UCSD-AML1 (cell line): ENCODE data around the gene IFT81.
"Not testable (repeated sequence)": the region's sequence is repeated elsewhere in the genome, so short reads cannot be mapped to it uniquely, and the experiment has no call there.

Experiments
- DNase-seq: peaks from one replicate; lab custom pipeline; 2025; ENCODE audit not compliant: unreplicated experiment; lab: John Stamatoyannopoulos, UW

Gene IFT81

DNA sequence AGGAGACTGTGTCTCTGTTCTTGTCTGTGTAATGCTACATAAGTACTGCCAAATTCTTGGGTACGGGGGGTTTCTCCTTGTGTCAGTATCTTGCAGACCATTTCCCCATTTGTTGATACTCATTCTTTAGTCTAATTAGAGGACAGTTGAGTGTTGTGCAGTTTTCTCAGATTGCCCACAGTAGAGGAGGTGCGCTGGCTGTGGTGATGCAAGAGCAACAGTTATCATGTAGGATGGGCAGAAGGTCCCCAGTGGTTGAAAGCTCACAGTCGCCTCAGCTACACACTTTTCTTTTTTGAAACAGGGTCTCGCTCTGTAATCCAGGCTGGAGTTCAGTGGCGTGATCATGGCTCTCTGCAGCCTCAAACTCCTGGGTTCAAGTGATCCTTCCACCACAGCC, 119.1 kb downstream of the IFT81 start:
- no peak for DNase-seq

DNA sequence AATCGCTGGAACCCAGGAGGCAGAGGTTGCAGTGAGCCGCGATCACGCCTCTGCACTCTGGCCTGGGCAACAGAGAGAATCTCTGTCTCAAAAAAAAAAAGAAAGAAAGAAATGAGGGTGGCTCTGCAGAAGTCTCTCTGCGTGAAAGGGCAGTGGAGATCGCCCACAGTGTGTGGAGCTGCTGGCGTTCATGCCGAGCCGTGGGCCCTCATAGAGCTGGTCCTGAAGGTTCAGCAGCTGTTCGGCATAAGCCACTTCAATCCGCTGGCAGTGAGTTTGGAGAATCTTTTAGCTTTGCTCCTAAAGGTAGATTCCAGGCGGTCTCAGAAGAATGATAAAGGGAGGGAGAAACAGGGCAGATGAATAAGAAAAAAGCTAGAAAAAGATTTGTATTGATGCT, 120.2 kb downstream of the IFT81 start:
- no peak for DNase-seq

DNA sequence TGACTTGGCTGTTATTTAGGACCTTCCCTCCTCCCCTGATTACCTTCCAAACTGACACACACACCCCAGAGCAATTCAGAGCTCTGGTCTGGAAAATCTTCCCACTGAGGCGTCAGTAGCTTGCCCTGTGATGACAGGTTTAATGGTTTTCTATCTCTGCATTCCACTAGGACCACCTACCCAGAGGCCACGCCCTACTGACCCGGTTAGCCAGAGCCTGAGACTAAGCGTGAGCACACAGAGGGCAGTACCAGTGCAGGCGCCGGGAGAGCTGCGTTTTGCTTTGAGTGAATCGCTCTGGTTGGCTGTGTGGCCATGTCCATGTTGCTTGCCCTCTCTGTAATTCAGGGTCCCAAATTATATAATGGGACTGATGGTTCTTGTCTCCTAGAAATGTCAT, 120.7 kb downstream of the IFT81 start:
- DNase-seq, result no peak

DNA sequence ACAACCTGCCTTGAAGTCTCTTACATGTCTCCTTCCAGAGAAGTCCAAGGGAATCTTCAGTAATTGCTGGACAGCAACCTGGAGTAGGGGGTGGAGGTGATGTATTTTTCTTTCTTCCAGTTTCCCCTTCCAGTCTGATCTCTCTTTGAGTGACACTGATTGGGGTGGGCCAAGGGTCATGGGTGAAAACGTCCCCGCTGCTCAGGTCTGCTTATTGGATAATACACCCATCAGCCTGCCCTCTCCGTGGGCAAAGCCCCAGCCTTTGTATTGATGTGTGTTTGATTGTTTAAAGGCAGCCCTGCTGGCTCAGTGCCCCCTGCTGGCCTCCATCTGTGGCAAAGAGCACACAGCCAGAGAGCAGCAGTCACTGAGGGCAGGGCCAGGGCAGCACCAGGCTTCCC, 121.2 kb downstream of the IFT81 start:
- DNase-seq, result peak; percentile 54

DNA sequence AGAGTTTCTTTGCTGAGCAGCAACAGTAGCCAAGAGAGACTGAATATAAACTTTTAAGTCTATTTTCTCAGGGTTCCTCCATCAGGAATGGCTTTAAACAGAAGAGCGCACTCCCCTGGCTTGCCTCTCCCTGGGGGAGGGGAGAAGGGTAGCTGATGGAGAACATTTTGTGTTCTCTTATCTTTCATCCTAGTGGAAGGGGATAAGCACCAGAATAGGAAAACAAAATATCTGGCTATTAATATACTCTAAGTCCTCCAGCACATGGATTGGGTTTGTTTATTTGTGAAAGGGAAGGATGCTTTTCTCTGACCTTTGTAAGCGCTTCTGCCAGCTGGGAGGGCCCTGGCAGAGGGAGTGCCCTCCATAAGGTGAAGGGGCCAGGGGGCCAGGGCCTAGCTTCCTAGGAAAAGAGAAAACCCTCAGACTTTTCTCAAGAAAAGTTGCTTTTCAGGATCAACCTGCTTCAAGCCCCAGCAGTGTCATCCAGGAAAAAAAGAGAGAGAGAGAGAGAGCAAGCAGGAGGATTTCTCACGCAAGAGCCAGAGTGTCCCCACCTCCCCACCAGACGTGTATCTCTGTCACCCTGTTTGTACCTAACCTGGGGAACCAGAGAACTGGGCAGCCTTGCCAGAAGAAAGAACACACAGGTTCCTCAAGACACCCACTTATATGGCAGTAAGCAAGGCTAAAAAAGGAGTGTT, 122.6 kb downstream of the IFT81 start:
- DNase-seq, result no peak

DNA sequence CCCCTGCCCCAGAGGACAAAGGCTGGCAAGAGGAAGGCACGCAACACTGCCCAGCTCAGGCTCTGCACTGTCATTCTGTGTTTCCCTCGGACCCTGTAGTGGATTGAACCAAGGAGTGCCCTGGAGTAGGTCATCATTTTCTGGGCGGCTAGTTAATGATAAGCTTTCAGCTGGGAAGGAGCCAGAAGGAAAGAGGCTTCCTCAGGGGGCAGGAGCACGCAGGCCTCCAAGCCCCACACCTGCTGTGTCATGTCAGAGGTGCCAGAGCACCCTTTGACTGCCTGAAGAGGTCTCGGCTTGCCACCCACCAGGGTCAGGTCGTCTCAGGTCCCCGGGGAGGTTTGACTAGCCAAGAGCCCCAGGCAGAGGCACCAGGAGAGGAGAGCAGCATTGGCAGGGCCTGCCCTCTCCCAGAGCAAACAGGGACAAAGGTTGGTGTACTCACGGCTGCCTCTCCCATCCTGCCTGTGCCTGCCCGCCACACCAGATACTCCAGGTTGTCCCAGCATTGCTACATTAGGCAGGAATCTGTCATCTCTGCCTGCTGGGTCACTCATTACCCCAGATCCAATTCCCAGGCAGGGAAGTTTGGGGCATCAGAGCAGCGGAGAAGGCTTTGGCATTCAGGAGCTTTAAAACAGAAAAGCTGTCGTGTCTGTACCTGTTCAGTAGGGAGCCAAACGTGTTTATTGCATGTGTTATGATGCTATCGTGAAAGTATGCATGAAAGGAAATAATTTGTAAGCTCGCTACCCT, 123.4 kb downstream of the IFT81 start:
- DNase-seq, result no peak

DNA sequence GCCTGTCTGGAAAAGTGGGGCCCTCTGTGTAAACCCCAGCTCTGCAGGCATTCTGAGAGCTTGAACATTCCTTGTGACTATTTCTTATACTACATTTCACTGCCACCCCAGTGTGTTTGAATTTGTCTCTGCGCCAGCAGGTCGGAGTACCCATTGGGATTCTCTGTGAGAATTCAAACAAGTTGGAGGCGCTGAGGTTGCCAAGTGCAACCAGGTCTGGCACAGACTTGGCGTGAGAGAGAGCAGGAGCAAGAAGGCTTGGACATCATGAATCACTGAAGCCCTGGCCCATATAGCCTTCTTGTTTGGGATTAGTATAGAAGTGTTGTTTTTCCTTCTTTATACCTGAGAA, 123.9 kb downstream of the IFT81 start:
- no peak for DNase-seq

DNA sequence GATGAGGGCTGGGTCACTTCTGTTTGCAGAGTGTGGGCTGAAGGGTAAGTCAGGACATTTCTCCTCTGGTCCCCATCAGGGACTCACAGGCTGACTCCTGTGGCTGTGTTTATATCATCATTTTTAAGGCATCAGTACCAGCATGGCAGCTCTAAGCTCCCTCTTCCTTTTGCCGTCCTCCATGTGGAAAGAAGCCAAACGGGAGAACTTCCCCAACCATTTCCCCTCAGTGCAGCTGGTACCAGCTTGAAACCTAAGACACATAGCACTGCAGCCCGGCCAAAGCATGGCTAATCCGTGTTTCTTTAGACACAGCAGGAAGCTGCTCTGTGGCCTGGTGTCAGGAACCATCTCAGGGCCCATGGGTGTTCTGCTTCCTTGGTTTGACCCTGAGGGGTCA, 124.9 kb downstream of the IFT81 start:
- DNase-seq, result no peak

DNA sequence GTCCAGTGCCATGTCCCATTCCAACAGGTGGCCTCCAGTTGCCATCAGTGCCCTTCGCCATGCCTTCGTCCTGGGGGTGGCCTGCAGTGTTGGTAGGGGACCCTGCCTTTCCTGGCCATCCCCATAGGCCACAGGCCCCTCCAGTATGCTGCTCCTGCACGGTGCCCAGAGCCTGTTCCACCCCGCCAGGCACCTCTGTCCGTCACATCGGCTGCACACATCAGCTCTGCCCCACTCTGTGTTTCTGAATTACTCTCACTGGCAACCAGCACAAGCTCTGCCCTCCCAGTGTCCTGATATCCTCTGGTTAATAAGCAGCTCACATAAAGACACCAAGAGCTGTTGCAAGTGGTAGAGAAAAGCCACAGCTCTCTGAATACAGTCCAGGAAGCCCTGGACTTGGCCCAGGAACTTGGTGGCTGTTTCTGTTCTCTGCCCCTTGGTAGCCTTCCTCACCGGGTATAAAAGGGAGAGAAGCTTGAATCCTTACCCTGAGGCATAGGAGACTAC, 125.6 kb downstream of the IFT81 start:
- DNase-seq, result no peak

DNA sequence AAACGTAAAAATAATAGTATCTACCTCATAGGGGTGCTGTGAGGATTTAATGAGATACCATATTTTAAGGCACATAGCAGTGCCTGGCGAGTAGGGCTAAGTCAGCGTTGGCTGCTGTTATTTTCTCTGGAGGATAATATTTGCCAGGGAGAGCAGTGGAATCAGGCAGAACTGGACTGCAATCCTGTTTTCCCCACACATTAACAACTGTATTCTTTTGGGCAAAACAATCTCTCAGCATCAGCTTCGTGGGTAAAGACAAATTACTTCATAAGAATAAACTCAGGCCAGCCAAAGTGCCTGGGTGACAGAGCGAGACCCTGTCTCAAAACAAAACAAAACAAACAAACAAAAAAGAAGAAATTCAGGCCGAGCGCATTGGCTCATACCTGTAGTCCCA, 127.2 kb downstream of the IFT81 start:
- no peak for DNase-seq

DNA sequence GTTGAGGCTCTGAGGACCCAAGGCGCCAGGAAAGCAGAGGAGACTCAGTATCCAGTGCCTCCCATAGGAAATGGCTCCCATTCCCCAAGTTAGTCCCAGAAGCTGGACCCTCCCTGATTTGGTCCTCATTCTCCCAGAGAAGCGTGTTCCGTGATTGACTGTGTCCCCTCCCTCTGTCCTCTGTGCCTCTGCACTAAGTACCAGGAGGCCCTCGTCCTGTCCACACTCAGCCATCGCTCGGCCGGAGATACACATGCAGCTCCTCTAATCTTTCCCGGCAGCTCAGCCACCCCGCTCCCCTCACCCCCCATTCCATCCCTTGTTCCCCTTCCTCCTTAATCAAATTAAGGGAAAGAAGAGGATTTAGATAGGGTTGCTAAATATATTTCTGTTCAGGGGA, 128.6 kb downstream of the IFT81 start:
- DNase-seq, result no peak

DNA sequence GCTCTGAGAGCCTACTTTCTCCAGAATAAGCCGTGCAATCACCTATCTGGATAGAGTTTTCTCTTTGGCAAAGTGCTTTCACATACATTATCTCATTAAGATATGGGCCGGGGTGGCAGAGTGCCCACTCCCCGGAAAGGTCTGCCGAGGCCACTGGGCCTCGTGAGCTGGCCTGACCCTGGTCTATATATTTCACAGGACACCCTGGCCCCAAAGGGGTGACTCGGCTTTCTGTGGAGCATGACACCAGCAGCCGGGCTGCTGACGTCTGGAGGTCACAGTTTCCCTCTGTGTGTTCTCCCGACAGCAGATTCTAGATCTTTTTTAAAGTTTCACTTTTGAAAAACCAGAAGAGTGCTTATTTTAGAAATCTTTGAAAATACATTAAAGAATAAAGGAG, 129.0 kb downstream of the IFT81 start:
- DNase-seq, result no peak

DNA sequence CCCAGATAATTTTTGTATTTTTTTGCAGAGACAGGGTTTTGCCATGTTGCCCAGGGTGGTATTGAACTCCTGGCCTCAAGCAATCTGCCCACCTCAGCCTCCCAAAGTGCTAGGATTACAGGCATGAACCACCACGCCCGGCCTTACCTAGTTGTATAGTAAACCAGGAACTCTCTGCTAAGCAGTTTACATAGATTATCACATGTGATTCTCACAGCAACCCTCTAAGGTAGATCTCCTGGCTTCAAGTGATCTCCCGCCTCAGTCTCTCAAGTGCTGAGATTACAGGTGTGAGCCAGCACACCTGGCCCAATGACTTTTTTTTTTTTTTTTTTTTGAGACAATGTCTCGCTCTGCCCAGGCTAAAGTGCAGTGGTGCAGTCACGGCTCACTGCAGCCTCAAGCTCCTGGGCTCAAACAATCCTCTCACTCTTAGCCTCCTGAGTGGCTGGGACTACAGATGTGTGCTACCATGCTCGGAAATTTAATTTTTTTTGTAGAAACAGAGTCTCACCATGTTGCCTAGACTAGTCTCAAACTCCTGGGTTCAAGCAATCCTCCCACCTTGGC, 130.9 kb downstream of the IFT81 start:
- DNase-seq, result no peak

DNA sequence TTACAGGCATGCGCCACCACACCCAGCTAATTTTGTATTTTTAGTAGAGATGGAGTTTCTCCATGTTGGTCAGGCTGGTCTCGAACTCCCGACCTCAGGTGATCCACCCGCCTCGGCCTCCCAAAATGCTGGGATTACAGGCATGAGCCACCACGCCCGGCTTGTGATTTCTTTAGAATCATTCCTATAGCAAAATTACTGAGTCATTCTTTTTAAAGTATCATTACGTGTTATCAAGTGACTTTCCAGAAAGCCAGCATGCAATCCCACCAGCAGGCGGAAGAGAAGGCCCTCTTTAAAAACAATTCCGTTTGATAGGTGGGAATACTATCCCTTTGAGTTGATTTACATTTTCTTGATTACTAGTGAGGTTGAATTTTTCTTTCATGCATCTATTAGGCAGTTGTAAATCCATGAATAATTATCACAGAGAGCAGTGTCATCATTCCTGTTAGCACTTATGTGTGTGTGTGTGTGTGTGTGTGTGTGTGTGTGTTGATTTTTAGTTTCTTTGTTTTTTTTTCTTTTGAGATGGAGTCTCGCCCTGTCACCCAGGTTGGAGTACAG, 131.8 kb downstream of the IFT81 start:
- DNase-seq, result not testable (repeated sequence)

DNA sequence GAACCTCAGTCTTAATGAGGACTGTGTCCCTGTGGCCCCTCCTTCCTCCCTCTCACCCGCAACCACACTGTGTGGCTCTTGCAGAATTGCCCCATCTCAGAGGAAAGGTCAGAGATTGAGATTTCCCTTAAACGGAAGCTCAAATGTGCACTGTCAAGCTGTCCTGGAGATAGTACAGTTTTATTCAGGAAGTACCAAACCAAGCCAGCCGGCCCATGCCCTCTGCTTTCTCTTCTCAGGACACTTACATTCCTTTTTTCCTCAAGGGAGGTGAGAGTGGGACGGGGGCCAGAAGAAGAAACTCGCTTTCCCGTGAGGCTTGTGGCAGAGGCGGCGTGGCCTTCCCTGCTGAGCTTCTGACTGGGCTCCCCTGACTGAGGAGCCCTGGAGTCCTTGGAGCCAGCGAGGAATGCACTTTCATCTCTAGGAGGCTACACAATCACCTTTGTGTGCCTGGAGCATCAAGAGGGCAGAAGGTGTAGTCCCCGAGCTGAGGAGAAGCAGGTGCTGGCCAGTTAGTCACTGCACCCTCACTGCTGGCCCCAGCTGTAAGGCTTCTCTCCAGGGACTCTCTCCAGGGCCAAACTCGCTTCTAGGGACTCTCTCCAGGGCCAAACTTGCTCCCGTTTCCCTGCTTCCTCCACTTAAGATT, 132.7 kb downstream of the IFT81 start:
- DNase-seq, result peak; percentile 45

DNA sequence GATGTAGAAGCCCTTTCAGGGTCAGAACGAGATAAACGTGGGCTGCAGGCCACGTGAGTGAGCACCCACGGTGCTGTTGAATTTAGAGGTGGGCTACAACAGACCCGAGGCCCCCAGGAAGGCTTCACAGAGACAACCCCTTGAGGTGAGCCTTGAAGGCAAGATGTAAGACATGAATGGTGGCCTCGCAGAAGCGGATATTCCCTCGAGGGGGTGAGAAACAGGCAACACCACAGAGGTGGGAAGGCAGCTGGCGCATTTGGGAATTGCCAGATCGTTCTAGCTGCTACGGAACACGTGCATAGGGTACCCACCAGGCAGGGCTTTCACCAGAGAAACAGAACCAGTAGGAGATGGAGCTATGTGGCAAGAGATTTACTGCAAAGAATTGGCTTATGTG, 134.3 kb downstream of the IFT81 start:
- no peak for DNase-seq

DNA sequence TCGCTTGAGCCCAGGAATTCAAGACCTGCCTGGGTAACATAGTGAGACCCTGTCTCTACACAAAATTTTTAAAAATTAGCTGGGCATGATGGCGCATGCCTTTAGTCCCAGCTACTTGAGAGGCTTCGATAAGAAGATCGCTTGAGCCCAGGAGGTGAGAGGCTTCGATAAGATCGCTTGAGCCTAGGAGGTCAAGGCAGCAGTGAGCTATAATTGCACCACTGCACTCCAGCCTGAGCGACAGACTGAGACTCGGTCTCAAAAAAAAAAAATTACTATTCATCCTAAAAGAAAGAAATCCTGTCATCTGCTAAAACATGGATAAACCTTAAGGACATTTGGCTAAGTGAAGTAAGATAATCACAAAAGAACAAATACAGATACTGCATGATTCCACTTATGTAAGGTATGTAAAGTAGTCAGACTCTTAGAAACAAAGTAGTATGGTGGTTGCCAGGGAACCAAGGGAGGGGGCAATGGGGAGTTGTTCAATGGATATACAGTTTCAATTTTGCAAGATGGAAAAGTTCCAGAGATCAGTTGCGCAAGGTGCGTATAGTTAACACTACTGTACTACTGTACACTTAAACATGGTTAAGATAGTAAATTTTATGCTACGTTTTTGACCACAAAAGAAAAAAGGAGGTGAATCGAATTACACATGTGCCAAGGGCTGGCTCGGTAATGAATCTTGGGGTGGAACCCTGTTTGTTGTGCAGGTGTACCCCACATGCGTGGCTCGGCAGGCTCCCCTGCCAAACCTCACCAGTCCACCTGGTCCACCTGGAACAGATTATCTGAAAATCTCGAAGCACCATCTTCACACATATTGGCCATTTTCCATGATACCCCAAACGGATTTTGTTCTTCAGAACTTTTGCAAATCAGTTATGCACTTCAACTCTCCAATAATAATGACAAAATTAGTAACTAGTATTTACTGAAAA, 138.6 kb downstream of the IFT81 start:
- DNase-seq, result no peak

DNA sequence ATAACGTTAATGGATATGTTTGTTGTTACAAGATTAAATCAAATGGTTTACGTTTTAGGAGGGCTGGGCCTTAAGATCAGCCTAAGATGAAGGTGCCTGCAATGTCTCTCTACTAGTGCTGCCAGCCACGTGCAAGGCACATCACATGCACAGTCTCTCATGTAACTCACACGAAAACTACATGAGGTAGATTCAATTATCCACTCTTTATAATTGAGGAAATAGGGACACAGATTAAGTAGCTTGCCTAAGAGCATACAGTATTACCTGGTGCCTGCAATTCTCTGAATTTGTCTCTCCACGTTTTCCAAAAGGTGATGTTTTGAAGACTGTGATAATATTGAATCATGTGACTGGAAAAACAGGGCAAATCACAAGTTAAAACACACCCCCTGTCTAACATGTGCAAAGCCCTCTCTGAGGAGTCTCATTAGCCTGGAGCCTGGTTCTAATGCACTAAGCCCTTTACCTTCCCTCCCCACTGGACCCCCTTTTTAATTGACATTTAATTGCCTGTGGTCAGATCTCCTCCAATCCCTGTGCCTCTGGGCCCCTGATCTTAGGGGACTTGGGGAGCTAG, 142.3 kb downstream of the IFT81 start:
- no peak for DNase-seq

DNA sequence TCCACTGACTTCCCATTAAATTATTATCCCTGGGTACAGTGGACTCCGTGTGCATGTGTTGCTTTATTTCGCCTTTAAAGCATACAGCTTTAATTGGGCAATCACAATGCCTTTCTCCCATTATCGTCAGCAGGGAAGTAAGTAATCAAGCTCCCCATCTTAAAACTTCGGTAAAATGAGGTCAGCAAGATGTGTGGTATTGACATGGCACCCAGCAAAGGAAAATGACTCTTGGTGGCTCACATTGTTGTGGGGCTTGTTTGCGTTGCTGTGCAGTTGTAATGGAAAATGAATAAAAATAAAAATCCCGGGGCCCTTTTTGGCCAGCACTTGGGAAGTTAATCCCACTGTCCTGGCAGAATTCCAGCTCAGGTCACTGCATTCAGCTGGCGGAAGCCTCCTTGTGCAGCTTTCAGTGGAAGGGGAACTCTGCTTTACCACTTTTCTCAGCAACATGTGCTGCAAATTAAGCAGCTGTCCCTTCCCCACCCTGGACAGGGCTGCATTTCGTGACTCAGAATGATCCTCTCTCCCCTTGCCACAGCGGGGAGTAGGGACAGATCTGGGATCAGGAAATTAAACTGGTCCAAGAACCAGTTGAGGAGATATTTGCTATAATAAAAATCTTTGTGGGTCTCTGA, 142.9 kb downstream of the IFT81 start:
- no peak for DNase-seq
